ENCODE data around the gene NFIB.

Gene NFIB

GRCh38 chr9:14179449-14179848 is 134.5 kb downstream of the NFIB start:
- DNase-seq = no peak

- no peak for DNase-seq
These were observed 138.2 kb downstream of the NFIB start for GRCh38 chr9:14175778-14176177.

- no peak for DNase-seq
These were observed 140.2 kb downstream of the NFIB start for GRCh38 chr9:14173713-14174112.

GRCh38 chr9:14170973-14171596 is 142.9 kb downstream of the NFIB start:
- no peak for DNase-seq

GRCh38 chr9:14170392-14170931 is 143.5 kb downstream of the NFIB start:
- DNase-seq = no peak

- no peak for DNase-seq
These were observed 145.6 kb downstream of the NFIB start for GRCh38 chr9:14168381-14168780.

- DNase-seq = no peak
These were observed 148.4 kb downstream of the NFIB start for GRCh38 chr9:14165376-14166035.

- no peak for DNase-seq
These were observed 149.0 kb downstream of the NFIB start for GRCh38 chr9:14164908-14165307.

GRCh38 chr9:14159440-14160216 is 154.3 kb downstream of the NFIB start:
- DNase-seq = no peak

GRCh38 chr9:14158916-14159315 is 155.0 kb downstream of the NFIB start:
- DNase-seq = no peak

GRCh38 chr9:14158136-14158813 is 155.7 kb downstream of the NFIB start:
- no peak for DNase-seq

GRCh38 chr9:14157191-14157590 is 156.8 kb downstream of the NFIB start:
- DNase-seq = no peak

- no peak for DNase-seq
These were observed 157.9 kb downstream of the NFIB start for GRCh38 chr9:14156046-14156445.

GRCh38 chr9:14155237-14155636 is 158.7 kb downstream of the NFIB start:
- DNase-seq = no peak

GRCh38 chr9:14153310-14153720 is 160.6 kb downstream of the NFIB start:
- no peak for DNase-seq

GRCh38 chr9:14151451-14151850 is 162.5 kb downstream of the NFIB start:
- no peak for DNase-seq

GRCh38 chr9:14148501-14149103 is 165.3 kb downstream of the NFIB start:
- no peak for DNase-seq

GRCh38 chr9:14147738-14148137 is 166.2 kb downstream of the NFIB start:
- DNase-seq = no peak

- no peak for DNase-seq
These were observed 167.6 kb downstream of the NFIB start for GRCh38 chr9:14146201-14146874.

- DNase-seq = no peak
These were observed 169.7 kb downstream of the NFIB start for GRCh38 chr9:14144215-14144614.

GRCh38 chr9:14141699-14142098 is 172.2 kb downstream of the NFIB start:
- no peak for DNase-seq

GRCh38 chr9:14140096-14140697 is 173.7 kb downstream of the NFIB start:
- no peak for DNase-seq
